Neural progenitor cell (in vitro differentiated cells): Measurements from ENCODE around the gene TAS2R4. TPM values are rescaled to one million over a fixed set of nuclear protein-coding genes. Genes with fewer than 3 reads are reported as not detected.

ENCODE experiments used
- DNase-seq: peaks from one replicate; pipeline ENCODE4 v3.0.0-alpha.2; 2016; ENCODE audit warnings: low spot score
- H2AFZ ChIP-seq: fragments of 200-600 bp; sonication (generic); replicated peaks from 2 replicates; pipeline ENCODE4 v1.6.1; 2016; ENCODE audit warnings: antibody characterized with exemption
- H3F3A ChIP-seq: fragments of 200-600 bp; sonication (generic); 2 replicates; pipeline ENCODE4 v1.6.1; 2016; ENCODE audit warnings: antibody characterized with exemption, low read depth
- H3K27ac ChIP-seq: fragments of 200-600 bp; sonication (generic); 2 replicates; pipeline ENCODE4 v1.5.1; 2016; ENCODE audit warnings: mild to moderate bottlenecking
- H3K27me3 ChIP-seq: fragments of 200-600 bp; sonication (generic); 2 replicates; pipeline ENCODE4 v1.6.1; 2016; ENCODE audit warnings: mild to moderate bottlenecking, moderate library complexity
- H3K36me3 ChIP-seq: fragments of 200-600 bp; sonication (generic); 2 replicates; pipeline ENCODE4 v1.5.1; 2016
- H3K4me1 ChIP-seq: fragments of 200-600 bp; sonication (generic); 2 replicates; pipeline ENCODE4 v1.6.1; 2016; ENCODE audit warnings: mixed run types
- H3K4me2 ChIP-seq: fragments of 200-600 bp; sonication (generic); 2 replicates; pipeline ENCODE4 v1.6.1; 2016
- H3K4me3 ChIP-seq: fragments of 200-600 bp; sonication (generic); 2 replicates; pipeline ENCODE4 v1.5.1; 2016
- H3K79me2 ChIP-seq: fragments of 200-600 bp; sonication (generic); 2 replicates; pipeline ENCODE4 v1.6.1; 2016; ENCODE audit warnings: low read depth
- H3K9ac ChIP-seq: fragments of 200-600 bp; sonication (generic); 2 replicates; pipeline ENCODE4 v1.6.1; 2016
- H3K9me3 ChIP-seq: fragments of 200-600 bp; sonication (generic); 2 replicates; pipeline ENCODE4 v1.5.1; 2016; ENCODE audit warnings: low read depth
- H4K20me1 ChIP-seq: fragments of 200-600 bp; sonication (generic); 2 replicates; pipeline ENCODE4 v1.6.1; 2016; ENCODE audit warnings: low read depth
- H3K27ac Mint-ChIP-seq: 3 replicates; pipeline ENCODE4 v1.8.0; 2021; ENCODE audit warnings: mixed read lengths
- H3K27me3 Mint-ChIP-seq: 2 replicates; pipeline ENCODE4 v1.8.0; 2022; ENCODE audit warnings: low read depth, mild to moderate bottlenecking, inconsistent platforms, moderate library complexity, mixed read lengths; ENCODE audit not compliant: insufficient read depth
- H3K36me3 Mint-ChIP-seq: 3 replicates; pipeline ENCODE4 v1.8.0; 2021; ENCODE audit warnings: mixed read lengths
- H3K4me1 Mint-ChIP-seq: 3 replicates; pipeline ENCODE4 v1.8.0; 2021; ENCODE audit warnings: mixed read lengths
- H3K4me3 Mint-ChIP-seq: 3 replicates; pipeline ENCODE4 v1.8.0; 2021; ENCODE audit warnings: mild to moderate bottlenecking, moderate library complexity, mixed read lengths
- H3K9me3 Mint-ChIP-seq: 3 replicates; pipeline ENCODE4 v1.8.0; 2020; ENCODE audit warnings: mixed read lengths
- CTCF ChIP-seq: fragments of 200-600 bp; sonication (generic); IDR thresholded peaks from 2 replicates; pipeline ENCODE4 v1.5.1; 2017; ENCODE audit warnings: antibody characterized with exemption, mild to moderate bottlenecking
- EZH2 ChIP-seq: fragments of 200-600 bp; sonication (generic); IDR thresholded peaks from 2 replicates; pipeline ENCODE4 v1.6.1; 2017; ENCODE audit warnings: antibody characterized with exemption, mild to moderate bottlenecking, moderate library complexity
- EZH2phosphoT487 ChIP-seq: fragments of 200-600 bp; sonication (generic); IDR thresholded peaks from 2 replicates; pipeline ENCODE4 v1.6.1; 2017; ENCODE audit warnings: antibody characterized with exemption
- total RNA-seq: library from RNA; depleted of rRNA; stranded (reverse); fragments of >200 nt; gene quantifications from 2 replicates; pipeline ENCODE4 v1.2.3, GENCODE V29; 2015; ENCODE audit warnings: low replicate concordance

TAS2R4 gene
- 2.2 and 2.8 TPM in 2 replicates for total RNA-seq

- no peaks in the 10 kb centered on the region for H3K27me3 Mint-ChIP-seq
- no peak within 1 kb of the TSS for H3K4me3 ChIP-seq
- H3K27ac Mint-ChIP-seq: no peak within 1 kb of the TSS
- no peaks in the 10 kb centered on the region for H4K20me1 ChIP-seq
- H3K9me3 Mint-ChIP-seq: peaks cover 12% of the 10 kb centered on the region
- no peak within 1 kb of the TSS for H3K9ac ChIP-seq
- H3K36me3 ChIP-seq: peaks cover 6% of the 10 kb centered on the region
- no peak within 1 kb of the TSS for H3K4me3 Mint-ChIP-seq
- H3K4me1 ChIP-seq: no peaks in the 10 kb centered on the region
- no peak within 1 kb of the TSS for H3K4me2 ChIP-seq
- no peaks in the 10 kb centered on the region for H3K4me1 Mint-ChIP-seq
- H2AFZ ChIP-seq: no peak within 1 kb of the TSS
- DNase-seq: no peak
- no peaks in the 10 kb centered on the region for H3K79me2 ChIP-seq
- peaks cover 40% of the 10 kb centered on the region for H3K36me3 Mint-ChIP-seq
- H3K27ac ChIP-seq: no peak within 1 kb of the TSS
- H3F3A ChIP-seq: no peaks in the 10 kb centered on the region
- no peaks in the 10 kb centered on the region for H3K27me3 ChIP-seq
- TF ChIP-seq CTCF (no peak), EZH2 (no peak), EZH2phosphoT487 (no peak)
- no peaks in the 10 kb centered on the region for H3K9me3 ChIP-seq
Observed at GRCh38 chr7:141776374-141776773, at the start of gene TAS2R4. Gene TAS2R4 (plus strand): TSS chr7:141776674. CDS start chr7:141778489, 1,815 bp downstream.

- TF ChIP-seq CTCF: no peak
- no peaks in the 10 kb centered on the region for H3K27me3 ChIP-seq
- no peak overlapping the region for H3K4me2 ChIP-seq
- no peak overlapping the region for H3K27ac ChIP-seq
- Mint-ChIP-seq H3K4me3 (no peak overlapping the region), H3K27me3 (no peaks in the 10 kb centered on the region), H3K27ac (no peak overlapping the region), H3K36me3 (no peaks in the 10 kb centered on the region), H3K9me3 (no peaks in the 10 kb centered on the region), H3K4me1 (no peaks in the 10 kb centered on the region)
- H3K9ac ChIP-seq: no peak overlapping the region
- H3K36me3 ChIP-seq: no peaks in the 10 kb centered on the region
- H3F3A ChIP-seq: no peaks in the 10 kb centered on the region
- H3K79me2 ChIP-seq: no peaks in the 10 kb centered on the region
- H3K9me3 ChIP-seq: no peaks in the 10 kb centered on the region
- H4K20me1 ChIP-seq: no peaks in the 10 kb centered on the region
- H3K4me1 ChIP-seq: no peaks in the 10 kb centered on the region
- no peak for DNase-seq
- no peak overlapping the region for H3K4me3 ChIP-seq
- no peak overlapping the region for H2AFZ ChIP-seq
Observed at GRCh38 chr7:141729020-141729419, 47.5 kb upstream of the TAS2R4 start.

GRCh38 chr7:141731476-141732149 lies 44.9 kb upstream of the TAS2R4 start:
- no peaks in the 10 kb centered on the region for H3K36me3 Mint-ChIP-seq
- H3K4me3 ChIP-seq: no peak overlapping the region
- H3F3A ChIP-seq: no peaks in the 10 kb centered on the region
- H3K9me3 ChIP-seq: no peaks in the 10 kb centered on the region
- TF ChIP-seq EZH2: no peak
- TF ChIP-seq CTCF: no peak
- no peak for TF ChIP-seq EZH2phosphoT487
- no peak overlapping the region for H2AFZ ChIP-seq
- no peaks in the 10 kb centered on the region for H3K36me3 ChIP-seq
- H3K27me3 ChIP-seq: no peaks in the 10 kb centered on the region
- no peaks in the 10 kb centered on the region for H3K4me1 Mint-ChIP-seq
- H3K9ac ChIP-seq: no peak overlapping the region
- H3K4me1 ChIP-seq: no peaks in the 10 kb centered on the region
- no peaks in the 10 kb centered on the region for H4K20me1 ChIP-seq
- H3K27ac ChIP-seq: no peak overlapping the region
- no peak overlapping the region for H3K27ac Mint-ChIP-seq
- H3K4me2 ChIP-seq: no peak overlapping the region
- DNase-seq: no peak
- no peaks in the 10 kb centered on the region for H3K79me2 ChIP-seq
- H3K4me3 Mint-ChIP-seq: no peak overlapping the region
- H3K9me3 Mint-ChIP-seq: no peaks in the 10 kb centered on the region
- H3K27me3 Mint-ChIP-seq: no peaks in the 10 kb centered on the region
